ENCODE results near the gene TUBB6. TPM values are rescaled to one million over a fixed set of nuclear protein-coding genes. Genes with fewer than 3 reads are reported as not detected.

Gene TUBB6
- polyA plus RNA-seq, 1 donor from 2014 or later, result 25.1 TPM

DNA sequence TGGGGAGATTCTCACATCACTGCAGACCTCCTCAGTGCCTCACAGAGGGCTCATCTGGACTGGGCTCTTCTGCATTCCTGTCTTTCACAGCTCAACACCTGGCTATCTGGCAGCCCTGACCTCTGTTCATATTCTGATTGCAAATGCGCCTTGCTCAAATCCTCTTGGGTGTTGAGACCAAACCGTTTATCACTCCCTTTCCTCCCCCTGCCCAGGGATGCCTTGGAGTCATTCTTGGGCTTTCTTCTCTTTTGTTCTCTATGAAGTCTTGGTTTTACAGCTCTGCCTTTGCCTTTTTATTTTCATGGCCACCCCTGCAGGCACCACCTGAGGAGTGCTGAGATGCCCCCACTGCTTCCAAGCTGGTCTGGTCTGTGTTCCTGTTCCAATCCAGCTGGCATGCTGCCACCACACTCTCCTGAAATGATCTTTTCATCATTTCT lies 26.3 kb downstream of the TUBB6 start:
- Mint-ChIP-seq H3K4me3 (no peak overlapping the region), H3K36me3 (peaks cover 17% of the 10 kb centered on the region), H3K9me3 (no peaks in the 10 kb centered on the region), H3K4me1 (peaks cover 0 to 2% (median 0%) of the 10 kb centered on the region in 3 donors), H3K27me3 (no peaks in the 10 kb centered on the region), H3K27ac (no peak overlapping the region)

DNA sequence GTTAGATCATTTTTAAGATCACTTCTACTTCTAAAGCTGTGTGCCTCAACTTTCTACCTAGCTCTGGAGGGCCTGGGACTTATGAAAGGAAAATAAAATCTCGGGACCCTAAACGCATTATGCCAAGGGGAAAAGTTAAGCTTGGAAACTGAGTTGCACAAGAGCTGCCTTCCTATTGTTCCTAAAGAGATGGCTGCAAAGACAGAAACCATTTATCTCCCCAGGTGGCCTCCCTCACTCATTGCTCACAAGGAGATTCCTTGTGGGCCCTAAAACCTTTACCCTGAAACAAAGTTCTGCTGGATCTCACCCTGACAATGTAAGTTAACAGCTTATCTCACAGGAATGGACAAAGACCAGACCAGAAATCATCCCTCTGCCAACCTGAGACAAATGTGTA lies 26.8 kb downstream of the TUBB6 start:
- Mint-ChIP-seq H3K4me3 (no peak overlapping the region), H3K9me3 (no peaks in the 10 kb centered on the region), H3K4me1 (no peaks in the 10 kb centered on the region), H3K27ac (peak overlapping the region in 1 of 3 donors; percentile 57), H3K36me3 (peaks cover 15% of the 10 kb centered on the region), H3K27me3 (no peaks in the 10 kb centered on the region)

DNA sequence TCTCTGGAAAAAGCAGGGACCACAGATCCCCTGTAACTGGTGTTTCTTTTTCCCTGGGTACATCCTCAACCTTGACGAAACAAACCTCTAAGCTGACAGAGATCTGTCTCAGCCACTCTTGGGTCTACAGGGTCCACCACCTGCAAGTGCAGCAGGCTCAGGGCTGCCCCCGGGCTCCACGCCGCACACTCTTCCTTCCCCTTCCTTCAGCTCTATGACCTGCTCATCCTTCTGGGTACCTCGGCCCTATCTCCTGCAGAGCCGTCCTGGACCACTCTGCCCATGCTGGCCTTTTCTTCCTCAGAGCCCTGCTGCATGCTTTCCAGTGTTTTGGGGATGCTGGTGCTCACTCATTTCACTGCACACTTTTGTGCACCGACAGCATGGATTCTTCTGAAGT lies 27.5 kb downstream of the TUBB6 start:
- H3K4me3 Mint-ChIP-seq, result no peak overlapping the region
- no peaks in the 10 kb centered on the region for H3K9me3 Mint-ChIP-seq
- H3K36me3 Mint-ChIP-seq, result peaks cover 17% of the 10 kb centered on the region
- H3K27ac Mint-ChIP-seq, result no peak overlapping the region
- no peaks in the 10 kb centered on the region for H3K4me1 Mint-ChIP-seq
- H3K27me3 Mint-ChIP-seq, result no peaks in the 10 kb centered on the region

DNA sequence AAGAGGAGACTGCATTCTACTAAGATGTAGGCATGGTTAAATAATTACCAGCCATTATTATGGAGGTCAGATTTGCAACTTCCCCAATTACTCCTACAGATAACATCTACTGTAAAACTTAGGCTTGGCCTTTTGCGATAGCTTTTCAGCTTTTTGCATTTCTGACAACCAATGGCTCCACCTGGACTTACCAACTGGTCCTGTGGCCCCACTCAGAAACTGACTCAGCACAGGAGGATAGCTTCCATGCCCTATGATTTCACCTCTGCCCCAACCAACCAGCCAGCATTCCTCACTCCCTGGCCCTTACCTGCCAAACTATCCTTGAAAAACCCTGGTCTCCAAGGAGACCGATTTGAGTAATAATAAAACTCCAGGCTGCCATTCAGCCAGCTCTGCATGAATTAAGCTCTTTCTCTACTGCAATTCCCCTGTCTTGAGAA lies 28.2 kb downstream of the TUBB6 start:
- peaks cover 17% of the 10 kb centered on the region for H3K36me3 Mint-ChIP-seq
- H3K4me1 Mint-ChIP-seq, result no peaks in the 10 kb centered on the region
- no peaks in the 10 kb centered on the region for H3K27me3 Mint-ChIP-seq
- H3K4me3 Mint-ChIP-seq, result no peak overlapping the region
- peak overlapping the region in 2 of 3 donors; percentile 26 to 33 for H3K27ac Mint-ChIP-seq
- H3K9me3 Mint-ChIP-seq, result no peaks in the 10 kb centered on the region

DNA sequence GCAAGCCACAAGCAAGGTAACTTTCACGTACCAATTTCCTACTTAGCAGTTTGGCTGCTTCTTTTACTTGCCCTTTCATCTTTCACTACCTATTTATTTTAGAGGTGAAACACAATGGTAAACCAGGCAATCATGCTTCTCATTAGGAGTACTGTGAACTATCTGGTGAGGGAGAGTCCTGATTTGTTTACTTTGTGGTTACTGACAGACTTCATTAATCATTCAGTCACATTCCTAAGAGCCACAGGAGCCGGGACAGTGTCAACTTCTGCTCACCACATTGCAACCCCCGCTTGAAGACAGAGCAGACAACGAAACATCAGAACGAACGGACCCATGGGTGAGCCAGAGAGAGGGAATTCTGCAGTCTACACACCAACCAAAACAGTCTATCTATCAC lies 28.8 kb downstream of the TUBB6 start:
- no peaks in the 10 kb centered on the region for H3K4me1 Mint-ChIP-seq
- no peak overlapping the region for H3K27ac Mint-ChIP-seq
- H3K4me3 Mint-ChIP-seq, result no peak overlapping the region
- peaks cover 17% of the 10 kb centered on the region for H3K36me3 Mint-ChIP-seq
- H3K27me3 Mint-ChIP-seq, result no peaks in the 10 kb centered on the region
- H3K9me3 Mint-ChIP-seq, result no peaks in the 10 kb centered on the region

DNA sequence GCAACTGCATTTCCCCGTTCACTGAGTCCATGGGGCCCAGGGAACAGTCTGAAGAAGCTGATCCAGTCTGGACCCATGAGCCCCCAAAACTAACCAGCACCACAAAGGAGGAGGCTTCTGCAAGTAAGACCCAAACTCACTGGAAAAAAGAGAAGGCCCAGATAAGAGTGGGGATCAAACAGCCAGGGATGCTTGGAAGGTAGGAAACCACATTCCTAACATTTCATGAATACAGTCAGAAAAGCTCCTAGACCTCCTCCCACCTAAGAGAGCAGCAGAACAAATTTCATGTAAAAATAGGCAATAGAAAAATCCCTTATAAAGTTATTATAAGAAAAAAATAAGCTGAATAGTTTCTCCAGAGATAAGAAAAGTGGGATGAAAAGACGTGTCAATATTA lies 30.3 kb downstream of the TUBB6 start:
- no peaks in the 10 kb centered on the region for H3K4me1 Mint-ChIP-seq
- H3K27me3 Mint-ChIP-seq, result no peaks in the 10 kb centered on the region
- H3K27ac Mint-ChIP-seq, result no peak overlapping the region
- H3K9me3 Mint-ChIP-seq, result no peaks in the 10 kb centered on the region
- no peak overlapping the region for H3K4me3 Mint-ChIP-seq
- peaks cover 25% of the 10 kb centered on the region for H3K36me3 Mint-ChIP-seq

DNA sequence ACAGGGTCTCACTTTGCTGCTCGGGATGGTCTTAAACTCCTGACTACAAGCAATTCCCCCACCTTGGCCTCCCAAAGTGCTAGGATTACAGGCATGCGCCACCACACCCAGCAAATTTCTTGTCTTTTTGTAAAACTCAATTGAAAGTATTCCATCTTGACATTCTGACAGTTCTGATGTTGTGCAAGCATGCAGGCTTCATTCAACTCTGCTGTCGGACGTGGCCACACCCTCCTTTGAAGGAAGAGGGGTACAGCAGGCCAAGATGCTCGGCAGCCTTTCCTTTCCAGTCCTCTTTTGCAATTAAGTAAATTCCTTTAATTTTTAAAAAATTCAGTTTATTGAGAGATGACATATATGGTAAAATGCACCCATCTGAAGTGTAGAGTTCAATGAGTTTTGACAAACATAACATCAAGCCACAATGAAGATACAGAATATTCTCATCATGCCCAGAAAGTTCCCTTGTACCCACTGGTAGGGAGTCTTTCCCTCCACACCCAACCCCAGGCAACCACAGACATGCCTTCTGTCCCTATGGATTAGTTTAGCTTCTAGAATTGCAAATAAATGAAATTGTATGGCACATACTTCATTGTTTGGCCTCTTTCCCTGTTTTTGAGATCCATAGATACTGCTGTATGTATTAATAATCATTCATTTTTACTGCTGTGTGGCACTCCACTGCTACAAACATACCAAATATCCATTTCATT lies 33.1 kb downstream of the TUBB6 start:
- H3K36me3 Mint-ChIP-seq, result peaks cover 16% of the 10 kb centered on the region
- no peaks in the 10 kb centered on the region for H3K27me3 Mint-ChIP-seq

DNA sequence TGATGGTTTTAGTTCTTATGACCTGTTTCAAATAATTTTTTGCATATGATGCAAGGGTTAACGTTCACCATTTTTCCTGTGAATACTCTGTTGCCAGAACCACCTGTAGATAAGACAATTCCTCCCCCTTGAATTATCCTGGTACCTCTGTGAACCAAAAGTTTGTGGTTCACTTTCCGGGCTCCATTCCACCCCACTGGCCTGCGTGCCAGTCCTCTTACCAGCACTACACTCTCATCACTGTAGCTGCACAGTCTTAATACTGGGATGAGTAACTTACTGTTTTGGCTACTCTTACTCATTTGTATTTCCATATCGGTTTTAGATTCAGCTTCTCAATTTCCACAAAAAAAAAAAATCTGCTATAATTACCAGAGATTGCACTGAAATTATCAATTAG lies 34.6 kb downstream of the TUBB6 start:
- Mint-ChIP-seq H3K4me1 (no peaks in the 10 kb centered on the region), H3K9me3 (no peaks in the 10 kb centered on the region), H3K36me3 (peaks cover 13% of the 10 kb centered on the region), H3K4me3 (no peak overlapping the region), H3K27ac (no peak overlapping the region), H3K27me3 (no peaks in the 10 kb centered on the region)

More for the DNA sequence above, 33.1 kb downstream of the TUBB6 start:
- Mint-ChIP-seq H3K4me1 (no peaks in the 10 kb centered on the region), H3K9me3 (no peaks in the 10 kb centered on the region), H3K27ac (no peak overlapping the region), H3K4me3 (no peak overlapping the region)

DNA sequence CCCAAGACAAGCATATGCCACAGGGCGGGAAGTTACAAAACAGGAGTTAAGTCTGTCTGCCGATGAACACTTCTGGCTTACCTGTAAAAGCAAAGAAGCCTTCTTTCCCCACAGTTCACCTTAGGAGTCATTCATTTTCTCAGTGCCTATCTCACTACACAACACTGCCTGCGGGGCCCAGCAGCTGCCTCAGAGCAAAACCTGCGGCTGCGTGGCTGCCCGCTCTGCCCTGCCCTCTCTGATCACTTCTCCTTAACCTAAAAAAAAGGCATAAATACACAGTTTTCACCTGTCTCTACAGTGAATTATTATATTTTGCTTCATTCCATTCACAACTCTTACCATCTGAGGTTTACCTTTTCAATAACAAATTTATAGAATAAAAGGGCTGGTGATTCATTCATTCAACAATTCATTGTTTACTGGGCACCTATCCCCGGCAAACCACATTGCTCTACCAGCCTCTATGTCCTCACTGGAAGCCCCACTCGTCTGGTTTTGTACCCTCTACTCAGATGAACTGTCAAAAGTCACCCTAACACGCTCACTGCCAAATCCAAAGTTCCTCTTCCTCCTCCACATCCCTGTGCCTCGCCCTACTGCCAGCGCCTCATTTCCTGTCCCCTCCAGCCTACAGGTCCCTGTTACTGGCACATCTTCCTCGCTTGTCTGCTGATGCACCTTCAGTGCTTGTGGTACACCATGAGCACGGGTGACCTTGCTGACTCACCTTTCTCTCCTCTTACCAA lies 37.6 kb downstream of the TUBB6 start:
- Mint-ChIP-seq H3K27me3 (no peaks in the 10 kb centered on the region), H3K27ac (peak overlapping the region in 1 of 3 donors; percentile 54), H3K9me3 (no peaks in the 10 kb centered on the region), H3K36me3 (peaks cover 10% of the 10 kb centered on the region), H3K4me1 (no peaks in the 10 kb centered on the region), H3K4me3 (no peak overlapping the region)

DNA sequence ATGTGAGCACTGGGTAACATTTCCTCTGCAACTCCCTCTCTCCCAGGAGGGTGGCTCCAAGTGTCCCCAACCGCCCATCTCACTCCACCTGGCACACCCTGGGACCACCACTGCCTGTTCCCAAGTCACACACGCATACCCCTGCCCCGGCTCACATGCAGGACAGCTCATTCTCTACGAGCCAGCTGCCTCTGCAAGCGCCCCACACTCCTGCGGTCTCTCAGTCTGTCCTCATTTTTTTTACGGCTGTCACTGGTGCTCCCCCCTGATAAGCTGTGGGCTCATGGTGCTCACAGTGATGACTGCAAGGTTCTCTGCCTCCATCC lies 38.2 kb downstream of the TUBB6 start:
- Mint-ChIP-seq H3K36me3 (peaks cover 12% of the 10 kb centered on the region), H3K27ac (peak overlapping the region in 1 of 3 donors; percentile 54), H3K4me3 (no peak overlapping the region), H3K9me3 (no peaks in the 10 kb centered on the region), H3K4me1 (no peaks in the 10 kb centered on the region), H3K27me3 (no peaks in the 10 kb centered on the region)

DNA sequence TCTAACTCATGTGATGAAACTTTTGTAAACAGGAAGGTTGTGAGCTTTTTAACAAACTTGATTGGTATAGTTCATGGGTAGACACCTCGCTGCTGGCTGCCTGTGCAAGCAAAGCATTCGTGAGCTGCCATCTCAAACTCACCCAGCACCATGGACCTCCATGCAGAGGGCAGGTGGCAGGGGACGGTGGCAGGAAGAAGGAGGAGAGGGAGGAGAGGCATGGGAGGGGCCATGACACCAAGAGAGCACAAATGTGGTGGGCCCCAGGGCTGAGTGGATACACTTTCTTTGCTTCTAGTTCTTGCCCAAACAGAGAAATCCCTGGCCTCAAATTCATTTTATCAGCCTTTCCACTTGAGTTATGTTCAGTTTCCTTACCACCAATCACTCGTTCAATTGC lies 39.9 kb downstream of the TUBB6 start:
- H3K4me3 Mint-ChIP-seq, result no peak overlapping the region

DNA sequence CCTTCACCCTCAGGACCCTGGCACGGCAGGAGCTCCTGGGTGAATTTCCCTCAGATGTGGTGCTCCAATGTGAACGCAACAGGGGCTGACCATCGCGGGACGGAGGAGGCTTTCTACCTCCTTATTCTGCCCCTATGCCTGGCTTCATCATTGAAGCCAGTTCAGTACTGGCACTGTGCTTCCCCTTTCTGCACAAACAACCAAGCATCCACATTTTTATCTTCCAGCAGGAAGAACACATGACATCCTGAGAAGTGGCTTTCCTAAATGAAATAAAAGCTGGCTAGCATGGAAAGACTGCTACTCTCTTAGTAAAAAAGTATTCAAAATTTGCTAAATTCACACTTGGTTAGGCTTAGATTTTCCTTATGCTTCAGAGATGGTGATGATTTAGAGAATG lies 44.1 kb downstream of the TUBB6 start:
- no peaks in the 10 kb centered on the region for H3K9me3 Mint-ChIP-seq
- H3K4me3 Mint-ChIP-seq, result no peak overlapping the region
- H3K4me1 Mint-ChIP-seq, result peaks cover 0 to 2% (median 1%) of the 10 kb centered on the region in 3 donors
- H3K36me3 Mint-ChIP-seq, result peaks cover 7% of the 10 kb centered on the region
- H3K27me3 Mint-ChIP-seq, result no peaks in the 10 kb centered on the region
- H3K27ac Mint-ChIP-seq, result no peak overlapping the region

More for the DNA sequence above, 39.9 kb downstream of the TUBB6 start:
- Mint-ChIP-seq H3K9me3 (no peaks in the 10 kb centered on the region), H3K27ac (no peak overlapping the region), H3K27me3 (no peaks in the 10 kb centered on the region), H3K4me1 (no peaks in the 10 kb centered on the region), H3K36me3 (peaks cover 6% of the 10 kb centered on the region)

DNA sequence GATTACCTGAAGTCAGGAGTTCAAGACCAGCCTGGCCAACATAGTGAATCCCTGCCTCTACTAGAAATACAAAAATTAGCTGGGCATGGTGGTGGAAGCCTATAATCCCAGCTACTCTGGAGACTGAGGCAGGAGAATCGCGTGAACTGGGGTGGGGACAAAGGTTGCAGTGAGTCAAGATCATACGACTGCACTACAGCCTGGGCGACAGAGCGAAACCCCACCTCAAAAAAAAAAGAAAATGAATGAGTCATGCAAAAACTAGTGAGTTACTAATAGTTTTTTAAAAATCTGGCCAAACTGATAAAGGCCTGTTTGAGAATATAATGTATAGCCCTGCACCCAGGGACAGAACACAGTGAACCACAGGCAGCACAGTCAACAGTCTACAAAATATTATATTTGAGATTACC lies 51.5 kb downstream of the TUBB6 start:
- Mint-ChIP-seq H3K4me3 (no peak overlapping the region), H3K27ac (no peak overlapping the region), H3K4me1 (peaks cover 0 to 5% (median 0%) of the 10 kb centered on the region in 3 donors), H3K9me3 (no peaks in the 10 kb centered on the region), H3K27me3 (no peaks in the 10 kb centered on the region), H3K36me3 (peaks cover 7% of the 10 kb centered on the region)

DNA sequence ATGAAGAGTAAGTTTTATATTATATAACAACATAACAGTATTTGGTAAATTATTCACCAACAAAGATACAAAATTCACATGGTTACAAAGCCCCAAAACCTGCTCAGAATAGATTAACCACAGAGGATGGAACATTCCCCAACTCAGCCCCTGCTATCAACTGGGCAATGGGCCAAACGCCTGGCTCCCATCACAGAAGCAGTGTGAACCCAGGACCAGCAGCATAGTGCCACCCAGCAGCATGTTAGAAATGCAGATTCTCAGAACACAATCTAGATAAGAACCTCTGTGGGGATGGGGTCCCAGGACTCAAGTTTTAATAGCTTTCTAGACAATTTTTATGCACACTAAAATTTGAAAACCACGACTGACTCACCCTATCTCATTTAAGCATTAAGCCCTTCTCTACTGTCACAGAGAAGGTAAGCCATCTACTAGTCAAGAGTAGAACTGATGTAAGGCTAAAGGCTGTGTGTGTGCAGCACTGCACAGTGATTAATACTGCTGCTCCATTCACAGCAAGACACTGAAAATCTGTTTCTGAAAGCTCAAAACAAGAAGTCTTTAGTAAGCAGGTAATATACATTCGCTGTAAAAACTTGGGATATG lies 53.8 kb downstream of the TUBB6 start:
- Mint-ChIP-seq H3K4me1 (peaks cover 0 to 5% (median under 1%) of the 10 kb centered on the region in 3 donors), H3K36me3 (peaks cover 6% of the 10 kb centered on the region), H3K27ac (no peak overlapping the region), H3K27me3 (no peaks in the 10 kb centered on the region), H3K4me3 (no peak overlapping the region), H3K9me3 (no peaks in the 10 kb centered on the region)

DNA sequence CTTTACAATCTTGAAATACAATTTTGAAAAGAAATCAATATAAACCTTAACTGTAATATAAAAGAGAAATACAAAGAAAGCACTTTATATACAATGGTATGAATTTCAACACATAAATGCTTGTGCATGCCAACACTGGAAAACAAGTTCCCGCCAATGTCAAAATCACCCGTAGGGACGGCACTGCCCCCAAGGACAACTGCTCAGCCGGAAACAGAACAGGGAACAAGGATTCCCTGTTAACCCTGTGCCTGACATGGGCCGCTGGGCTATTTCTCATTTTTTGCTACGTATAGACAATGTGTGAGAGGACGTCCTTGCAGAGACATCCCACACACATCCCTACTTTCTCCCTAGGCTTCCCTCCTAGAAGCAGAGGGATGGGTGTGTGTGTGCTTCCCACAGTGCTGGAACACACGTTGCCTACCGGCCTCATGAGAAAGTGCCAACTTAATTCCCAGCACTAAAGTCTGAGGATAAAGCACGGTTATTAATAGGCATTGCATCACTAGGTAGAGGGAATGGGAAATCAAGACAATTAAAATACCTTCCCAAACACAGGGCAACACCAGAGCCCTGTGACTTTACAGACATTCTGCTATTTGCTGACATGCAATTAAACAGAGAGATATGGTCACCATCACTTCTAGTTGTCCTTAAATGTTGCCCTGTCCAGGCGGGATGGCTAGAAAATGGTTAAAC lies 54.6 kb downstream of the TUBB6 start:
- Mint-ChIP-seq H3K4me3 (no peak overlapping the region), H3K27me3 (no peaks in the 10 kb centered on the region), H3K4me1 (peaks cover 0 to 7% (median 3%) of the 10 kb centered on the region in 3 donors), H3K27ac (no peak overlapping the region), H3K9me3 (no peaks in the 10 kb centered on the region), H3K36me3 (peaks cover 9% of the 10 kb centered on the region)
